ENCODE data around the gene XCL2.

XCL2 gene

GRCh38 chr1:168512864-168513595 is 30.8 kb downstream of the XCL2 start:
- no peak for DNase-seq

GRCh38 chr1:168509875-168510791 is 33.7 kb downstream of the XCL2 start:
- no peak for DNase-seq

GRCh38 chr1:168509210-168509609 is 34.6 kb downstream of the XCL2 start:
- no peak for DNase-seq

- DNase-seq: no peak
These were observed 36.0 kb downstream of the XCL2 start for GRCh38 chr1:168507828-168508227.

- no peak for DNase-seq
These were observed 36.6 kb downstream of the XCL2 start for GRCh38 chr1:168507231-168507630.

GRCh38 chr1:168506204-168506819 is 37.5 kb downstream of the XCL2 start:
- DNase-seq: no peak

- no peak for DNase-seq
These were observed 38.8 kb downstream of the XCL2 start for GRCh38 chr1:168505006-168505405.

GRCh38 chr1:168504064-168504837 is 39.5 kb downstream of the XCL2 start:
- DNase-seq: no peak

GRCh38 chr1:168499688-168500049 is 44.1 kb downstream of the XCL2 start:
- no peak for DNase-seq

GRCh38 chr1:168498956-168499687 is 44.7 kb downstream of the XCL2 start:
- DNase-seq: no peak

GRCh38 chr1:168498159-168498631 is 45.6 kb downstream of the XCL2 start:
- DNase-seq: no peak

- no peak for DNase-seq
These were observed 46.3 kb downstream of the XCL2 start for GRCh38 chr1:168497376-168497950.

GRCh38 chr1:168491527-168492164 is 52.2 kb downstream of the XCL2 start:
- DNase-seq: no peak
